Kidney epithelial cell (primary cell): ENCODE results near the gene SLC4A4. TPM values are rescaled to one million over a fixed set of nuclear protein-coding genes. Genes with fewer than 3 reads are reported as not detected.

Experiments used
- DNase-seq: peaks from one replicate; pipeline ENCODE4 v3.0.0-alpha.2; 2010; ENCODE audit warnings: low read depth
- H3K27me3 ChIP-seq: 2 replicates; pipeline ENCODE4 v1.6.0; 2011; ENCODE audit warnings: low read length; ENCODE audit not compliant: control insufficient read depth, insufficient read depth
- H3K36me3 ChIP-seq: 2 replicates; pipeline ENCODE4 v1.5.1; 2011; ENCODE audit warnings: low read length; ENCODE audit not compliant: control insufficient read depth, insufficient read depth
- H3K4me3 ChIP-seq: 2 replicates; pipeline ENCODE4 v1.5.1; 2011; ENCODE audit warnings: low read depth, mild to moderate bottlenecking, control low read depth, low read length
- CTCF ChIP-seq: IDR thresholded peaks from 2 replicates; pipeline ENCODE4 v1.5.1; 2011; ENCODE audit warnings: mild to moderate bottlenecking, moderate library complexity, low read length, control low read depth, inconsistent platforms; ENCODE audit not compliant: insufficient read depth, poor library complexity, severe bottlenecking
- total RNA-seq: library from RNA; depleted of rRNA; stranded (reverse); fragments of >200 nt; gene quantifications from 2 replicates; pipeline ENCODE4 v1.2.3, GENCODE V29; 2015

SLC4A4 gene
- total RNA-seq, 1 donor from 2014 or later = 2.7 TPM

GRCh38 chr4:71587995-71588394 is 249.2 kb downstream of the SLC4A4 start:
- TF ChIP-seq CTCF = no peak
- Histone ChIP-seq H3K27me3 (no peaks in the 10 kb centered on the region), H3K4me3 (no peak overlapping the region), H3K36me3 (no peaks in the 10 kb centered on the region)
- DNase-seq = no peak

GRCh38 chr4:71592793-71593192 is 254.0 kb downstream of the SLC4A4 start:
- Histone ChIP-seq H3K36me3 (no peaks in the 10 kb centered on the region), H3K4me3 (no peak overlapping the region), H3K27me3 (no peaks in the 10 kb centered on the region)
- TF ChIP-seq CTCF = no peak
- no peak for DNase-seq

- DNase-seq = no peak
- no peaks in the 10 kb centered on the region for H3K36me3 ChIP-seq
- TF ChIP-seq CTCF = no peak
- no peaks in the 10 kb centered on the region for H3K27me3 ChIP-seq
- no peak overlapping the region for H3K4me3 ChIP-seq
Observed at GRCh38 chr4:71593311-71593710, 254.5 kb downstream of the SLC4A4 start.

GRCh38 chr4:71595576-71596108 is 256.8 kb downstream of the SLC4A4 start:
- no peaks in the 10 kb centered on the region for H3K36me3 ChIP-seq
- no peak for TF ChIP-seq CTCF
- no peak for DNase-seq
- H3K4me3 ChIP-seq = no peak overlapping the region
- H3K27me3 ChIP-seq = no peaks in the 10 kb centered on the region

- no peak for TF ChIP-seq CTCF
- Histone ChIP-seq H3K36me3 (no peaks in the 10 kb centered on the region), H3K4me3 (no peak overlapping the region), H3K27me3 (no peaks in the 10 kb centered on the region)
- DNase-seq = no peak
Observed at GRCh38 chr4:71599578-71599977, 260.8 kb downstream of the SLC4A4 start.

GRCh38 chr4:71602289-71602900 is 263.6 kb downstream of the SLC4A4 start:
- TF ChIP-seq CTCF = no peak
- DNase-seq = peak; percentile 1
- no peak overlapping the region for H3K4me3 ChIP-seq

More at GRCh38 chr4:71602289-71602900, 263.6 kb downstream of the SLC4A4 start:
- Histone ChIP-seq H3K27me3 (no peaks in the 10 kb centered on the region), H3K36me3 (no peaks in the 10 kb centered on the region)
